M059J (cell line): Measurements from ENCODE around the gene SH3GL3. TPM values are rescaled to one million over a fixed set of nuclear protein-coding genes. Genes with fewer than 3 reads are reported as not detected.

Source experiments
- DNase-seq: peaks from one replicate; pipeline ENCODE4 v3.0.0-alpha.2; 2012; ENCODE audit warnings: low read depth
- total RNA-seq: library from RNA; depleted of rRNA; stranded (reverse); fragments of >200 nt; shearing (Covaris generic); gene quantifications from 2 replicates; pipeline ENCODE4 v1.2.3, GENCODE V29; 2014

SH3GL3 gene
- total RNA-seq, 1 experiment from 2014 or later, result 0.27 TPM

DNA sequence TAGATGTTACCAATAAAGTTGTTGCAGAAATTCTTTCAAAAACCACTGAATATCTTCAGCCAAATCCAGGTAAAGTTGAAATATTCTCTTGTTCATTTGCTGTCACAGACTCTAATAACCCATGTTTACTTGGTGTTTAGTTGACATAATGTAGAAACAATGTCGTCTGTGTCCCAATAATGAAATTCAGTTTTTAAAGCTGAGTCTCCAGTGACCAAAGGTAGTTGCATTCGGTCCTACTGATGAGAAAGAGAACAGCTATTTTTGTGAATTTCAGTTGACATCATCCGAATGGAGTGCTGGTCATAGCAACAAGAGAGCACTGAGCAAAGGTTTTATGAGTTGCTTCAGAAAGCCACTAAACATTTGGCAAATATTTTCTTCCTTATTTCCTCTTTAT, 118.0 kb downstream of the SH3GL3 start:
- no peak for DNase-seq

DNA sequence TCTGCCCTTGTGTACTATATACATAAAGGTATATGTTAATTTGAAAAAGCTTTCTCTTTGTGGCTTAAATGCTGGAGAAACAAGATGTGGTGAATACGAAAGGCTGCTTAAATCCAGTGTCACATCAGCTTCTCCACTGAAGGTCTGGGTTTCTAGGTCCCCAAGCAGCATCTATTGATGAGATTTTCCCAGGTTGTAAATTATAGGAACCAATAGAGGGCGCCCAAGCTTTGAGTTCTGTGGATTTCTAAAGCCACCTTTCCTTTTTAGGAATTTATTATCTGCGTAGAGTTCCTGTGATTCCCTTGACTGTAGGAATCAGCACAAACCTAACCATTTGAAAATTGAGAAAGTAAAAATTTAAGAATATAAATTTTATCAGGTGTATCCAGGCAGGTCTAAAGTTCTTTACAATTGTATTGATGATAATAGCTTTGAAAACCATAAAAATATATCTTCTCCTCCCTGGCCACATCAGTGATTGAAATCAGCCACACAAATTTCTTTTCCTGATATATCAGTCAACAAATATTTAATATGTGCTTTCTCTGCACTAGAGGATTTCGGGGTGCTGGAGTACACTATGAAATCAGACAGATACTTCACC, 118.5 kb downstream of the SH3GL3 start:
- peak; percentile 10 for DNase-seq

DNA sequence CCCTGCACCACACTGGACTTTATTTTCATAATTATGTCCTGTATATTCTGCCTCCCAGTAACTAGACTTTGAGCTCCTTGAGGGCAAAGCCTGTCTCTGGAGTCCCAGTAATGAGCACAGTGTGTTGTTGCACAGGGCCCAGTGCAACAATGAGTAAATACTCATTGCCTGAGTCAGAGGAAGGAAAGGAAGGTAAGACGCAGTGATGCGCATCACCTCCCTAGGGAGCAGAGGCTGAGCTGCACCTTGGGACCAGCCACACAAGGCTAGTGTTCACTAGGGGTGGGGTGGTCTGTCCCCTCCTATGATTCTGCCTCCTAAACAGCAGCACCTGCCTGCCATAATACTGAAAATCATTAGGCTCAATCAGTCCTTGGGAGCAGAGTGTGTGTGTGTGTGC, 120.2 kb downstream of the SH3GL3 start:
- no peak for DNase-seq

DNA sequence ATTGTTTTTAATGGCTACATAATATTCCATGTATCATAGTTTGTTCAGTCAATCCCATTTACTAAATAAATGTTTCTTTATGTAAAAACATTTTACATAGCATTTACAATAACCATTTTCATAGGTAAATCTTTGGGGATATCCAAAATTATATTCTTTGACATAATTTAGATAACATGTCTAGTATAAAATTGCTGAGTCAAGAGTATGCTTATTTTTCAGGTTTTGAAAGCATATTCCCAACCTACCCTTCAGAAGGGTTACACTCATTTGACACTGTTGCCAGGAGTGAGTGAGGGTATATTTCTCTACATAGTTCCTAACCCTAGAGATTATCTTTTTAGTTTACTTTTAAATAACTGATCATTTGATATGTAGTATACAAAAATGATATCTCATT, 122.2 kb downstream of the SH3GL3 start:
- DNase-seq, result no peak

DNA sequence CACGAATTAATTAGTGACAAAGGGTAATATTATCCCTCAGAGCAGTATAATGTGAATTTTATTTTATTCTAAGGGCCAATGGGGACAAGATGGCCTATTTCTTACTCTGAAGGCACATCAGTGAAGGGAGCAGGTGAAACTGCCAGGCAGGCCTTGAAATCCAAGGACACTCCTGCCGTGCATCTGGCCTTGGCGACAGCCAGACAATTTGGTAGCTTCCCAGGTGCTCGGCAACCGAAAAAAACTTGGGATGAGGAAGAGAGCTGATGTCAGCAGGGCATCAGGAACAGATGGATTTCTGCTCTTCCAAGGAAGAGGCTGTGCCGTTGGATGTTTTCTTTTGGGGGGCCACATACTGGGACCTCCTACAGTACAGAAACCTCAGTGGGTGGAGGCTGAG, 123.6 kb downstream of the SH3GL3 start:
- DNase-seq, result no peak

DNA sequence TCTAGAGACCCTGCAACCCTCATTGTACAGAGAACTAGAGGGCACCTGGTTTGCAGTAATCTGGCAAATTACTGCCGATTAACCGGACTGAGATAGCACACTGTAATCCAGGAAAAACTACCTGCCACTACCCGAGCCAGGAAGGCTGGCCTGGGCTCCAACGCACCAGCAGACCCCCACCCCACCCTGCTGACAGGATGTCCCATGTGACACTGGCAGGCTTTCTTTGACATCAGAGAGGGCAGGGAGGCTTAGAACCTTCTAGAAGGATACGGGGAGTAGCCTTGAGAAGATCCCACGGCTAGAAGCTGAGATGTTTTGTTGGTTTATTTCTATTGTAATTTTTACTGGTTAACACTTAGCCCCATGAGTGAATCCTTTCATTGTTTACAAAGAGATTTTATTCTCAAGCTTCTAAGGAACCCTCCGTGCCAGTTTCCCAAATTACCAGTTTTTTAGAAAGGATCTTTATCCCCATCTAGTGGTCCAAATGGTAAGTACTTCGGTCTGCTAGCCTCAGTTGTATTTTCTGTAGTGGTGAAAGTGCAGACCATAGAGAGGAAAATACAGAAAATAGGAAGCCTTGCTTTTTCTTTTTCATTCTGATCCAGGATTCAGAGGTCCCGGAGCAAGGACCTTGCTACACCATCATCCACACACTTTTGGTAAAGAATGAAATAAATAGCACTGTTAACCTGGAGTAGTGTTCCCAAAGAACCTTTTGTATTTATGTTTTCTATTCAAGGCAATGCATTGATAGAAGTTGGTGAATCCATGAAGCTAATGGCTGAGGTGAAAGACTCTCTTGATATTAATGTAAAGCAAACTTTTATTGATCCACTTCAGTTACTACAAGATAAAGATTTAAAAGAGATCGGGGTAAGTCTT, 124.9 kb downstream of the SH3GL3 start:
- peak; percentile 16 for DNase-seq

DNA sequence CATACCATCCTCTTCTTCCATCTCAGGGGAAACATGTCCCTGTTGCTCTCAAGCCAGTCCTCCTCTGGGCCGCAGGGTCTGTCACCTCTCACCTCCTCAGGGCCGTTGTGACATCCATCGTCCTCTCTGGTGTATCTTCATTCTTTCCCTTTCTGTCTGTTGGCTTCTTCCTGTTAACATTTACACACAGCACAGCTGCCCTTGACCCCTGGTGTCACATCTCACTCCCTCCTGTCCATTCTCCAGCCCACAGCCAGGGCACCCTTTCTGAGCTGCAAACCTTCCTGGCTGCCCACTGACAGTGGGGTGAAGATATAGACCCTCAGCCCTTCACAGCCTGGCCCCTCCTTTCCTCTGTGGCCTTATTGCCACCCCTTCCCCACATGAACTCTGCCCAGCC, 127.2 kb downstream of the SH3GL3 start:
- no peak for DNase-seq

DNA sequence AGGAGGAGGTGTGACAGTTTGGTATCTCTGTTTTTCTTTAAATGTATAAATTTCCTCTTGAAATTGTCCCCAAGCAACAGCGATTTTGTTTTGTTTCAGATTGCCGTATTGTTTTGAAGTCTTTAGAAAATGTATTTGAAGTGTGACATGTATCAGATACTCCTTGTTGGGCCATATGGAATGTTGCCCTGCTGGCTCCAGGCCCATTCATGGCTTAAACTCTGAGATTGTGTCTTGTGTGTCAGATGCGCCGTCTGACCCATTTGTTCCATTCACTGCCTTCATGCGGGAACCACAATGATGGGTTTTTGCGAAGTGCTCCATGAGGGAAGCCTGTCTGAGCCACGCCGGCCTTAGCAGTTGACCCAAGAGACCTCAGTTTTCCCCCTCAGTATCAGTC, 131.6 kb downstream of the SH3GL3 start:
- no peak for DNase-seq

DNA sequence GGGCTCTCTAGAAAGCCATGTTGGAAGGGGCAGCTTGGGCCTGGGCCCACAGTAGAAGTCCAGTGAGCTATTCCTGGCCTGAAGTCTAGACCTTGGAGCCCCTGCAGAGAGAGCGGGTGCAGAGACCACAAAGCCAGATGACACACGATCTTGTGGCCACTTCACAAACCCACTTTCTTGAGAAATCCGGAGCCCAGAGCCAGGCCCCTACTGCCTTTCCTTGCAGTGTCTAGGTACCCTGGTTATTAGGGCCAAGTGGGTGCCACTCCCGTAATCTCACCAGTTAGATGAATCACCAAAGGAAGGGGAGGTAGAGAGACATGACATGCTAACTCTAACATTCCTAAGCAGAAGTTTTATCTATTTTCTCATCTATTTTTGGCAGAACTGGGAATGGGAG, 134.2 kb downstream of the SH3GL3 start:
- peak; percentile 13 for DNase-seq

DNA sequence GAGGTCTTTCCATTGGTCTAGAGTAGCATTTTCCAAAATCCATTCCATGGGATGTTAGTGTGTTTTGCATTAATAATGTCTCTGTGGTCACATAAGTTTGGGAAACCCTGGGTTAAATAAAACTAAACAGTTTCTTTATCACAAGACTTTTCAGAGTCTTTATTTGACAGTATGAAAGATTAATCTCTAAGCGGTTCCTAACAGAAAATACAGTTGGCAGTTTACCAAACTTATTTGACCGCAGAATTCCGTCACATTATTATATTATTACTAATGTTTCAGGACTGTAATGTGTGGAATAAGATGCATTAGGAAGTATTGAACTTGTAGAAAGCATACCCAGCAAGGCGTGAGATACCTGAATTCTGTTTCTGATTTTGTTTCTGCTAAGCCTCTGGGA, 135.2 kb downstream of the SH3GL3 start:
- DNase-seq, result peak; percentile 15

DNA sequence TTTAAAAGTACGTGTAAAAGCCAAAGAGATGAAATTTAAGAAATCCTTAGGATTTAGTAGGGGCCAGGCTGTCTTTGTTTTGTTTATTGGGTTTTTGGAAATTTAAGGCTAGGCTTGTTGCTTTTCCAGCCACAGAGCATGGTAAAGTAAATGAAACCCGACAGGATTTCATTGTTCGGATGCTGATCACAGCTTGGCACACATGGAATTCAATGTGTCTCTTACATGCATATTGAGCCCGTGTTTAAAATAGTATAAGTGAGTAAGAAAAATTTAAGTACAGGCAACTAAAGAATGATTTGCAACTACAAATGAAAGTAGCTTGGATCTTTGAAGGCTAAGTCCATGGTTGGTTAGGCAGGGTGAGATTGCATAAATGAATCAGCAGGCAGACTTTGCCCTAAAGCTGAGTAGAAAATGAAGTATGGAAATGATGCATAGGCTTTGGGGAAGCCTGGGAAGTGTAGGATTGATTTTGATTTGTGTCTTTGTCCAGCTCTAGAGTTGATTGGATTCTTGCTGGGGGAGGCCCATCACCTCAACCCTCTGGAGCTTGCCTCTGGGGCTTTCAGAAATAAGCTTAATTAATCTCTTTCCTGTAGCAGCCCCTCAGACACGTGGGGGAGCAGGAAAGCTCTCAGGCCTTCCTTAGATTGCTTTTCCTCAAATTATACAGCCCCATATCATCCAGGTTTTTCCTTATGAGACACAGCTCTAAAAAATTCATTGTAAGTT, 138.6 kb downstream of the SH3GL3 start:
- DNase-seq, result no peak

DNA sequence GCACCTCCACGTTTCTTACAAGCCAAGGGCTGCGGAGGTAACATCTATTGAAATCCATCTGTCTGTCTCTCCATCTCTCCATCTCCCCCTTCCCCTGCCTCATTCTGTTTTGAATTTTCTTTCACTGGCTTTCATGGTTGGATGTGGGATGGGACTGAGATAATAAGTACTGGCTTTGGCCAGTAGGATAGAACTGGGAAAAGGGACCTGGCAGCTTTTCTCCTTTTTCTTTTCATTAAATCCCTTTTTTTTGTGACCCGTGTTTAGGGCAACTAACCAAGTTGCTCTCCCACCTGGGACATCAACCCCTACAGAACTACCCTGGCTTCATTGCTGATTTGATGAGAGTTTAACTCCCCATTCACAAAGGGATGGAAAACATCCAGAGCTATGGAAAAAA, 139.9 kb downstream of the SH3GL3 start:
- DNase-seq, result no peak

DNA sequence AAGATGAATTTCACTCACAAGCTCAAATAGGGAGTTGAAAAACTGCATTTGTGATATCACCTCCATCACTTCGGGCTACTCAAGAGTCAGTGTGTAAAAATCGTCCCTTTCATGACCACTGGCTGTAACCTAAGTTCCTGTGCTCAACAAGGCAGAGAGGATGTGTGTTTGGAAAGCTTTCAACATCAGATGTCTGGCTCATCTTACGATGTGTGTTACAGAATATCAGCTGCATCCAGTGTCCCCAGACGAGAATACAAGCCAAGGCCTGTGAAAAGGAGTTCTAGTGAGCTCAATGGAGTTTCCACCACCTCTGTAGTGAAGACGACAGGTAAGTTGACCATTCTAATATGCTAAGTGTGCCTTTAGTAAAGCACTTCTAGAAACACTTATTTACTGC, 141.3 kb downstream of the SH3GL3 start:
- no peak for DNase-seq

DNA sequence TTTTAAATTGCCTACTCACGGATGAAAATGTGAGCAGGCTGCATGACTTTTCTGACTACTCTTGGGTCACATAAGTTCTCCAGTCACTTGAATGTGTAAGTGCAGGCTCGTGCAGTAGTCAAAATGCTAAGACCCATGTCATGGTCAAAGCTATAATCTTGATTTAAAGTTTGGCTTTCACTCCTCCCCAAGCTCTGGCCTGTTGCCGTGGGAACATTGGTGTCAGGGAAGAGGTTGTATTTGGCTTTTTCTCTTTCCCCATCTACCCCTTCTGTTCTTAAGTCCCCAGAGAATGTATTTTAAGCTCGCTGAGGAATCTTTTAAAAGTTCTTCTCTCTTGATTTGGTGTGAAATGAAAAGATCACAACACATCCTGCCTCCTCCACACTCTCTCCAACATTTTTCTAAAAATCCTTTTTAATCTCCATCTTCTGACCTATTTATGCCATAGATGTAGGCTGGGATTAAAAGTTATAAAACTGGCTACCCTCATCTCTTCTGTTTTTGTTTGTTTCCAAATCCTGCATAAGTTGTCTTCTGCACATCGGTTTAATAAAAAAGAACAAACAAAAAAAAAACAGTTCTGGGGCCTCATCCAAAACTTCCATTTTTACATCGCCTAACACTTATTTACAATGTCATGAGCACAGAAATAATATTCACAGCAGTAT, 145.4 kb downstream of the SH3GL3 start:
- no peak for DNase-seq

DNA sequence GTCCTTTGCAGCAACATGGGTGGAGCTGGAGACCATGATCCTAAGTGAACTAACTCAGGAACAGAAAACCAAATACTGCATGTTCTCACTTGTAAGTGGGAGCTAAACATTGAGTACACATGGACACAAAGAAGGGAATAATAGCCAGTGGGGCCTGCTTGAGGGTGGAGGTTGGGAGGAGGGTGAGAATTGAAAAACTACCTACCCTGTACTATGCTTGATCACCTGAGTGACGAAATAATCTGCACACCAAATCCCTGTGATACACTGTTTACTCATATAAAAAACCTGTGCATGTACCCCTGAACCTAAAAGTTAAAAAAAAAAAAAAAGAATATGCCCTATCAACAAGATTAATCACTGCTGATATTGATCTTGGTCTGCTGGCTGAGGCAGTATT, 148.1 kb downstream of the SH3GL3 start:
- no peak for DNase-seq

DNA sequence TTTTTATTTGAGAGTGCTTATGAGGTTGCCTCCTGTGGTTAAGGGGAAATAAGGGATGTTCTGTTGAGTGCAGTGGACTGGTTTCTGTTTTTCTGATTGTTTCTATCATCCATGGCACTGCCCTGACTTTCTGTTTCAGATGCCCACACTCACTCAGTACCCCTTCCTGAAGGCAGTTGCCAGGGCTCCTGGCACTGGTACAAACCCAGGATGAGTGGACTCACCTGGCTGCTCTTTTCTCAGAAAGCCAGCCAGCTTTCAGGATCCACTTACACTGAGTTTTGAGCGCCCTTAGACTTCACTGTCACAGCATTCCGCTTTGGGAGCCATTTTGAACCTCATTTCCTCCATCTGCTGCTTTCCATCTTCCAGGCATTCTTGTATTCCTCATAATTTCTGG, 150.9 kb downstream of the SH3GL3 start:
- DNase-seq, result no peak

DNA sequence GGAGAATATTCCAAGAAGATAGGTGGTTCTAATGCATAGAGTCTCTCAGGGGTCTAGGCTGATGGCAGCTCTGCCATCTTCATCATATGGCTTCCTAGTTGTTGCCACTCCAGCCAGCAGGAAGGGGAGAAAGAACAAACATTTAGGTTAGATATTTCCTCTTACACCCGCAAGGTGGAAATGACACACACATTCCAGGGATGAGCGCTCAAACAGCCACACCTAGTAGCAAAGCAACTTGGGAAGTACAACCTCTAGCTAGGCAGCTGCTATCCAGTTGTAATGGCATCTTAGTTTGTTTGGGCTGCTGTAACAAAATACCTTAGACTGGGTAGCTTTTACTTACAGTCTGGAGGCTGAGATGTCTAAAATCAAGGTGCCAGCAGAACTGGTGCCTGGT, 154.9 kb downstream of the SH3GL3 start:
- no peak for DNase-seq

DNA sequence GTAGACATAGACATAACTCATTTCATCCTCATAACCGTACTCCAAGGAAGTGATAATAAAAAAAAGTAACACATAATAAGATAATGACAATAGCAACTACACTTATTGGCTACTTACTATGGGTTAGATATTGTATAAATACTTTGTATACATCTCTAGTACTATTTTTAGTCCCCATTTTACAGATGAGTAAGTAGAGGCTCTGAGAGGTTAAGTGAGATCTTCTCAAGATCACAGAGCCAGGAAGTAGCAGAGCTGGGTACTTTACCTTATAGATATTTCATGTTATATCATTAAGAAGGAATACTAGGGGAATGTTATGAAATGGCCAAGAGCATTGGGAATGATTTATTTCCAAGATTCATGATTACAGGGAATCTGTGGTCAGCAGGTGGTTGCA, 157.4 kb downstream of the SH3GL3 start:
- DNase-seq, result no peak

DNA sequence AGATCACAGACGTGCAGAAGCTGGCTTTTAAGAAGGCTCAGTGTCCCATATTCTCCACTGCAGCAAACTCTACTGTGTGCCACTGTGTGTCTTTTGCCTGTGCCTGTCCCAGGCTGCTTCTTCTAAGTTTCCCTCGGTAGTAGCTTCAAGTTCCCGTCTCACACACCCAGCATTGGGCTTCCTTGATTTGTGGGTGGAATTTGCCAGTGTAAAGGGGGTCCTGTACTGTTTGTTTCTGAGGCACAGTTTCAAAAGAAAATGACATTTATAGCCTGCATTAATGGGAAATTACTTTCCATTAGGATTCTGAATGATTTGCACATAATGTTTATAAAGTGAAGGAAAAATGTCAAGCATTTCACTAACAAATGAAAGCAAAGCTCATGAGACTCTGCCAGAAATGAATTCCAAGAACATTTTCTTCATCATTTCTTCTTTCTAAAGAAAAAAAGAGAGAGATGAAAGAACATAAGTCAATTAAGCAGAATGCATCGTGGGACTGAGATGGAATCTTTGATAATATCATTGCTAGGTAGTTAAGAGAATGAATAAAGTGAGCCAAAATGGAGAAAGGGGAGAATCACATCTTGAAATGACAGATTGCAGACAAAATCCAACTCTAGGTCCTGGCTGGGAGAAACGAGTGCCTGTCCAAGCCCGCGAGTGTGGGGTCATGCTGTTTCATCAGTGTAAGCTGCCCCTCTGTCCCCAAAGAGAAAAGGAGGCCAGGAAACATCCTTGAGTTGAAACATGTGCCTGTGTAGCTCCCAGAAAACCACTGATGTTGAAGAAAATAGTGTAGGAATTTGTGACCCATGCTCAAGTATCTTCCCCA, 158.2 kb downstream of the SH3GL3 start:
- no peak for DNase-seq

DNA sequence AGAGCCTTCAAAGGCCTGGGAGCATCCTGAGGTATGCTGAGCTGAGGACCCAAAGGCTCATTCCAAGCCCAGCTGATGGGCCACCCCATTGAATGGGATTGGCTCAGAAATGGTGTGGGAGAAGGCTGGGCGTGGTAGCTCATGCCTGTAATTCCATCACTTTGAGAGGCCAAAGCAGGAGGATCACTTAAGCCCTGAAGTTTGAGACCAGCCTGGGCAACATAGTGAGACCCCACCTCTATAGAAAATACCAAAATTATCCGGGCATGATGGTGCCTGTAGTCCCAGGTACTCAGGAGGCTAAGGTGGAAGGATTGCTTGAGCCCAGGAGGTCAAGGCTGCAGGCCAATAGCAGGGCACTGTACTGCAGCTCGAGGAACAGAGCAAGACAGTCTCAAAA, 163.0 kb downstream of the SH3GL3 start:
- no peak for DNase-seq
